IPS DF 19.7 (cell line): ENCODE results near the gene SLCO2A1.

ENCODE experiments used
- DNase-seq: peaks from one replicate; pipeline ENCODE4 v3.0.0-alpha.2; 2013; ENCODE audit warnings: low read depth, low spot score

Gene SLCO2A1

DNA sequence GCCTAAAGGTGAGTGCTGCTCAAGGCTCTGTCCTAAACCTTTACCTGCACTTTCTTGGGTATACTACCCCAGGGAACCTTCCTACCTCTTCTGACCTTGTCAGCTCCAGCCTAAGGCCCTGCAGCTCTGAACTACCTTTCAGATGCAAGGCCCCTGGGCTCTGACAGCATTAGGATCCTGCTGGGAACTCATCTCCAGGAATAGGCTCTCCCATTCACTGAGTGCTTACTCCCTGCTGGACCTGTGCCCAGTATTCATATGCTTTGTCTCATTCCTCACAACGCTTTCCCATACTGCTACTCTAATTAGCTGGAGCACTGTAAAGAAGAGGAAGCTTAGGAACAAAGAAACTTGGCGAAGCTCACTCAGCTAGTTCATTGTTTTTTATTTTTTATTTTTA, 80.3 kb downstream of the SLCO2A1 start:
- DNase-seq, result peak; percentile 57

DNA sequence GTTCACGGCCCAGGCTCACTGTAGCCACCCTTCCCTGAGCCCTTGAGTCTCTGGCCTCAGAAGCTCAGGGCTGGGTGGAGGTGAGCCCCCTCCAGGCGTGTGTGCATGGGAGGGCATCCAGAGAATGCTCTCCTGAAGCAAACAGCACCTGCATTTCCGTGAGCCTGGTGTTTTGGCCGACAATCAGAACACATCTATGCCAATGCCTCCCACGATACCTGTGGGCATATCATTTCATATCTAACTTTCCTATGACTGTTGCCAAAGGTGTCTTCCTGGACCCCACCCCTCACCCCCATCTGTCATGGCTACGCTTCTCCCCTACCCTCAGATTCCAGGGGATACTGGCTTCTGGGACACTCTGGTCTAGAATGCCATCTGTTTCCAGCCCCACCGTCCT, 80.7 kb downstream of the SLCO2A1 start:
- no peak for DNase-seq

DNA sequence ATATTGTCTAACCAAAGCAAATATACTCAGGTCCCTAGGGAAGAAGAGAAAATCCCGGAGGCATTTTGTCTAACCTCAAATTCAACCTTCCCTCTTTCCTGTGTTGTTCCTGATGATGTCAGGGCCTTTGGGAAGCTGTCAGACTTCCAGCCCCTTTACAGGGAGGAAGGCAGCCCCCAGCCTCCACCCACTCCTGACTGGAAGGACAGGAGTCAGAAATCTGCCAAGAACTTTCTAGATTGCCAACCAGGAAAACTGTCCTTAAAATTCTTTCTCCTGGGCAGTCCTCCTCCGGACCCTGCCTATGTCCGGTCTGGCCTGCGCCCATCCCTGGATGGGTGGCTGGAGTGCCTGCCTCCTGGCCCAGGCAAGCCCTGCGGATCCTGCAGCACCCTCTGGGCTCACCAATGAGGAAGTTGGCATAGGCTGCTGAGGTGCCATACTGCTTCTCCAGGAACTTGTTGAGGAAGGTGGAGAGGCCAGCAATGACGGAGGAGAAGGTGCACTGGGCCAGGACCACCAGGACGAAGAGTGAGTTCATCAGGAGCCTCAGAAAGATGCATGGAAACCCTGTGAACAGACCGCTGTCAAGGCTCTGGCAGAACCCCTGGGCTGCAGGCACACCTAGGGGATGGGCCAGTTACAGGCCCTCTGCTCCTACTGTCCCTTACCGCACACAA, 81.5 kb downstream of the SLCO2A1 start:
- no peak for DNase-seq

DNA sequence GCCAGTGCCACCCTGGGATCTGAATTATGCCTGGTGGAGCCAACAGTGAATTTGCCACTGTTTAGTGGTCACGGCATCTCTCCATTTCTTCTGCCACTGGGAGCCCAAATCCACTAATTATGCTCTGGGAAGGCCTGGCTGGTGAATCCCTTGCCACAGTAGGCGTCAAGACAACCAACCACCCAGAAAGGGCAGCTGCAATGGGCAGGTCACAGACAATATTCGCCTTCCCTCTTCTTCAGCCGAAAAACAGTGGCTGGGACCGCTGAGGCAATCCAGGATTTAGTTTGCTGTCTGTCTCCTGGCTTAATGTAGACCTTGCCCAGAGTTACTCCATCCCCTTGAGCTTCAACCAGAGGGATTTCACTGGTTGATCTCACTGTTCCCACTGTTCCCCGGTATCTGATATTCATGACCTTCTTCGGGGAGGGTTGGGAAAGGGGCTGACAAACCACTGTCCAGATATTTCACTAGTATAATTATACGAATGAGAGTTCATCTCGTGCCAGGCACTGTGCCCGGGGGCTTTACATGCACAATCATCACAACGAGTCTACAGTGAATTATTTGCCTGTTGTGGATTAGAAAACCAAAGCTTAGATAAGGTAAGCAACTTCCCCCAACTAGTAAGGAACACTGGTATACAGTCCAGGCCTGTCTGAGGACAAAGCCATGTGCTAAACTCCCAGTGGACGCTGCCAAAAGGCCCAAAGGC, 84.2 kb downstream of the SLCO2A1 start:
- DNase-seq, result no peak

DNA sequence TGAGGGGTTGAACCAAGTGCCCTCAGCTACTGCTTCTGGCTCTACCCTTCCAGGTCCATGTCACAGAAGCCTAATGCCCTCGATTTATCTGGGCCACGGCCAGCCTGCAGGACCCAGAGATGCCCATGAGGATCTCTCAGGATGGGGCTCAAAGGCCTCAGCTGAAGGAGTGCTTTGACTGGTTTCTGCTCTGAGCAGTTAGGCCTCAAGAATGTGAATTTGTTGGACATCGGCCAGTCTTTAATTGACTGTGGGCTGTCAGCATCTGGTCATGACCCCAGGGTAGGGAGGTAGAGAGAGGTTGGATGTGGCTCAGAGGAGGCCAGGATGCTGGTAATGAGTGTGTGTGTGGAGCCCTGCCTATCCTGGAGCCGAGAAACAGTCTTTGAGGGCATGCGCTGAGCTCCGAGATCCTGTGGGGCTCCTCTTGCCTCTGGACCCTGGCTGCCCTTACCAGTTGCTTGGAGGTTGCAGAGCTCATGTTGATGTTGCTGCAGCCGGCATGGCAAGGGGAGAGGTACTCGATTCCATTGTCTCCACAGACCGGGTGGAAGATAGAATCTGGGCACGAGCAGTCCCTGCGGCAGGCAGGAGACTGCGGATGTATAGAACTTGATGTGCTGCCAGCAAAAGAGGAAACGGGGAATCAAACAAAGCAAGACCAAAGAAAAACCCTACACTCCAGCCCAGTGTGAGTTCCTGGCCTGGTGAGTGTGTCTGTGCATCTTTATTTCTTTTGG, 84.9 kb downstream of the SLCO2A1 start:
- DNase-seq, result no peak

DNA sequence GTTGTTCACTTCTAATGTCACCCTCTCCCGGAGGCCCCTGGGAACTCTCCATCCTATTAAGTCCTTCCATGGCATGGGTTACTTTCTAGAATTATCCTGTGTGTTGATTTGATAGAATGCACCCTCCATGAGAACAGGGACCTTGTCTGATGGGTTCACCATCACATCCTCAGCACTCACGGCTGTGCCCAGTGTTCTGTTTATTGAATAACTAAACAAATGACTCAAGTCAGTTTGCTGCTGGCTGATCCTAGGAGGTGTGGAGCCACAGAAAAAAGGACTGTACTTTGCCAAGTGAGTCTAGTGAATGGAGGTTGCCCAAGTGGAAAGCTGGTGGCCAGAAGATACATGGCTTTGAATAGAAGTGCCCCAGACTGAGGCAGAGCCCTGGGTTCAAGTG, 85.5 kb downstream of the SLCO2A1 start:
- no peak for DNase-seq

DNA sequence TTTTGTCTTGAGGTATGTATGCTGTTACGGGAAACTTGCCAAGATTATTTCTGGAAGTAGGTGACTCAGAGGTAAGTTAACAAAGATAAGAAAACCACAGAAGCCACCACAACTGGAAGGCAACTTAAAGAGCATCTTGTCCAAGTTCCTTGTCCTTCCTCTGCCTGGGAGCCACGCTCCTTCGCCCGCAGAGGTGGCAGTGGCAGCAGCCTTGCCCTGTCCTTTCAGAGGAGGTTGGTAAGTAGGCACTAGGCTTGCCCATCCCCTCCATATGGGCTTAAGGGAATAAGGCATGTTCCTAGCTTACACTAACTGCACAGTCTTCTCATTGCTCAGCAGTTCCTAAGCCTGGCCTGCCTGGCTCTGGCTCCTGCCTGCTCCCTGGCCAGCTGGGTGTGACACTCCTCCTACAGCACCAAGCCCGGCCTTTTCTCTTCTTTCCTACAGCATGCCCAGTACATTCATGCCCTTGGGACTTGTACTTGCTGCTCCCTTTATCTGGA, 86.0 kb downstream of the SLCO2A1 start:
- DNase-seq, result no peak

DNA sequence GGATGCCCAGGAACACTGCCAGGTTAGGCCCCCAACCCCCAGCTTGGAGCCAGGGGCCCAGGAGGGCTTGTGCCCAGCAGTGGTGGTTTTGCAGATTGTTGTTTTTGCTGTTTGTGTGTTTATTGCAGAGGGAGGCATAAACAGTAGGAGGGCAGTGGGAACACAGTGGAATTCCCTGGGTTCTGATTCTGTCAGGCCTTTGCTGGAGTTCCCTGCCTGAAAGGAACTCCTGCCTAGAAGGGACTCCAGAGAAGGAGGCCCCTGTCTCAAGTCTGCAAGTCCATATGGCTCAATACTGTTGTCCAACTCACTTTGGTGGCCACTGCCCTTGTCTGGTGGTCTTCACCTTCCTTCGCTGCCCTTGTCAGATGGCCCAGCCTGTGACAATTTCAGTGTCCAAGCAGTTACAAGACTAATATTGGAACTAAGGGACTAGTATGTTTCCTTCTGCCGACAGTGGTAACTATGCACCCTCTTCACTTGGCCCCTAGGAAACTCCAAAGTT, 86.6 kb downstream of the SLCO2A1 start:
- no peak for DNase-seq

DNA sequence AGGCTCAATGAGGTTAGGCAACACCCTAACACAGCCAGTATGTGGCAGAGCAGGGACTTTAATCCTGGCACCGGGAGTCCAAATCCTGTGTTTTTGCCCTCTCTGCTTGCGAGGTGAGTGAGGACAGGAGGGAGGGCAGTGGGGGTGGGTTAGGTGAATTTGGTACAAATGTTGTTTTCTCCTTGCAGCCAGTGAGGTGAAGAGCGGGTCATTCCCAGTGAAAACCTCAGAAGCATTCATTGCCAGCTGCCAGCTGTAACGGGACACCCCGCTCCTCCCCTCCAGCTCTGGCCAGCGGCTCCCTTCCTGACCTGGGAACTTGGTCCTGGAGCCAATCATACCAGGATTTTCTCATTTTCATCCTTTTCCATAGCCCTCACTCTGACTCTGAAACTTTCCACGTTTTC, 88.3 kb downstream of the SLCO2A1 start:
- no peak for DNase-seq

- DNase-seq, result no peak
These were observed 89.2 kb downstream of the SLCO2A1 start for GRCh38 chr3:133940536-133940935.

- no peak for DNase-seq
These were observed 90.3 kb downstream of the SLCO2A1 start for GRCh38 chr3:133939463-133939835.

- DNase-seq, result no peak
These were observed 90.8 kb downstream of the SLCO2A1 start for GRCh38 chr3:133938770-133939462.

- DNase-seq, result no peak
These were observed 91.7 kb downstream of the SLCO2A1 start for GRCh38 chr3:133937756-133938601.

DNA sequence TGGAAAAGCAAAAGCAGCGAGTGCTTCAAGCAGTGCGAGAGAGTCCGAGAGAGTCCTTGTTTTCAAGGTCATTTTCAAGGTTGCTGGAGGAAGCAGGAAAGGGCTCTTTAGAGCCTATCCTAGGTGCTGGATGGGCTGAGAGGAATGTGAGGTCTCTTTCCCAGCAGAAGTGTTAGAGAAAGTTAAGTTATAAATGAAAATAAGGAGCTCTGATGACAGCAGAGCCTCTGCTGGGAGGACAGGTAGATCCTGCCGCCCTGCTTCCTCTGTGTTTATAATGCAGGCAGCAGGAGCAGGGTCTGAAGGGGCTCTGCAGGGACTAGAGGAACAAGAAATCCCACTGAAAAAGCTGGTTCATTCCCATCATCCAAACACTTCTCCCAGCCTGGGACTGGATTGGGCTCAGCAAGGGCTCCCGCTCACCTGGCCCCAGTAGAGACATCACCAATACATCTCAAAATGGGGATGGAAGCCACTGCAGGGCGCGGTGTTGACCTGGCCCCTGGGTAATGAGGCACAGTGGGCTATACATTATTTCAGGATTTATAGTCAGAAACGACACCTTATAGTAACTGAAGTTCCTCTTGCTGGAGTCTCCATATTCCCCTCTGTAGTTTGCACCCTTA, 92.6 kb downstream of the SLCO2A1 start:
- DNase-seq, result no peak

DNA sequence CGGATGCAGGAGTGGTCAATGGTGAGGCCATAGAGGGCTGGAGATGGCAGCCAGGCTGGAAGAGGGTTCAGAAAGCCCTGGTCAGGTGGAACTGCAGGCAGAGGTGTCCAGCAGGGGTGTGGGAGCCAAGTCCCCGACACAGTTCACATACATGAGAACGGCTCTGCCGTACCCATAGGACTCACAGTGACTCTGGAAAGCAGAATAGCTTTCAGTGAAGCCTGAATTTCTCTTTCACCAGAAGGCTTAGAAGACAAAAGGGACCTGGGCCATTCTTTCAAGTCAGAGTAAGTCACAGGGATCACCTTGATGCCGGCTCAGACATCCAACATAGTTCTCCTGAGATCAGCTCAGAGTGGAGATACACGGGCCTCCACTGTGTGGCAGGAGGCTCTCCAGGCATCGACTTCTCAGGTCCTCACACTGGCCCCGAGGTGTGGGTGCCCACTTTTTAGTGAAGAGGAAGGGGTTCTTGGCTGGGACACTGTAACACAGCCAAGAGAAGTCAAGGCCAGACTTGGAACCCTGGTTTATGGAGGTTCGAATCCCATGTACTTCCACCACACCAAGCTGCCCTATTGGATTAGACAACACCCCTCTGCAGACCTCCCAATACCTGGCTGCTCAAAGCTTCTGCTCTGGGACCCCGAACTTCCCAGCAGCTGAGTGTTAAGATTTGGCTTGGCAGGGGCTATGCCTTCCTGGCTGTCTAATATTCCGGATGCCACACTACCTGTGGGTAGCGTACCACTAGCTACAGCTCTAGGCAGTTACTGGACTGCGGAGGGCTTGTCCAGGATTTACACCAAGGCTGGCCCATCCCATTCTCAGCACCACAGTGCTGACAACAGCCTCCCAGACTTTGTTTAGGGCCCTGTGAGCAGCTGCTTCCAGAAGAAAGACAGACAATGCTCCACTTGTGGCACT, 93.6 kb downstream of the SLCO2A1 start:
- no peak for DNase-seq

GRCh38 chr3:133934996-133935842, 94.5 kb downstream of the SLCO2A1 start:
- no peak for DNase-seq

GRCh38 chr3:133934073-133934970, 95.4 kb downstream of the SLCO2A1 start:
- no peak for DNase-seq
